GM23338 (cell line): ENCODE results near the gene PRSS56. TPM values are rescaled to one million over a fixed set of nuclear protein-coding genes. Genes with fewer than 3 reads are reported as not detected.

Experiments used
- ATAC-seq: fragments of 200-7000 bp; cut with Tn5 transposase; 3 replicates; pipeline ENCODE4 v1.9.1; 2020
- DNase-seq: peaks from one replicate; pipeline ENCODE4 v3.0.0-alpha.2; 2015; ENCODE audit warnings: low spot score
- H2AFZ ChIP-seq: fragments of 200-600 bp; sonication (generic); 2 replicates; pipeline ENCODE4 v1.8.0; 2016; ENCODE audit warnings: antibody characterized with exemption, mild to moderate bottlenecking, moderate library complexity
- H3F3A ChIP-seq: fragments of 200-600 bp; sonication (generic); replicated peaks from 2 replicates; pipeline ENCODE4 v1.8.0; 2017; ENCODE audit warnings: antibody characterized with exemption, mixed run types, low read depth
- H3K27ac ChIP-seq: fragments of 200-600 bp; sonication (generic); 2 replicates; pipeline ENCODE4 v1.6.1; 2016; ENCODE audit warnings: low read depth
- H3K27me3 ChIP-seq: fragments of 200-600 bp; sonication (generic); 2 replicates; pipeline ENCODE4 v1.8.0; 2016; ENCODE audit warnings: mild to moderate bottlenecking, mixed run types, moderate library complexity; ENCODE audit not compliant: insufficient read depth
- H3K36me3 ChIP-seq: fragments of 200-600 bp; sonication (generic); 2 replicates; pipeline ENCODE4 v1.8.0; 2016; ENCODE audit warnings: mild to moderate bottlenecking; ENCODE audit not compliant: insufficient read depth
- H3K4me1 ChIP-seq: fragments of 200-600 bp; sonication (generic); 2 replicates; pipeline ENCODE4 v1.8.0; 2016; ENCODE audit warnings: mild to moderate bottlenecking, moderate library complexity; ENCODE audit not compliant: insufficient read depth
- H3K4me2 ChIP-seq: fragments of 200-600 bp; sonication (generic); 2 replicates; pipeline ENCODE4 v1.7.1; 2017; ENCODE audit warnings: mixed run types
- H3K4me3 ChIP-seq: fragments of 200-600 bp; sonication (generic); 2 replicates; pipeline ENCODE4 v1.6.1; 2016; ENCODE audit warnings: mixed run types
- H3K79me2 ChIP-seq: fragments of 200-600 bp; sonication (generic); replicated peaks from 2 replicates; pipeline ENCODE4 v1.8.0; 2017; ENCODE audit warnings: mild to moderate bottlenecking; ENCODE audit not compliant: insufficient read depth
- H3K9me2 ChIP-seq: fragments of 200-600 bp; sonication (generic); 2 replicates; pipeline ENCODE4 v1.8.0; 2017; ENCODE audit not compliant: insufficient read depth
- H4K20me1 ChIP-seq: fragments of 200-600 bp; sonication (generic); replicated peaks from 2 replicates; pipeline ENCODE4 v1.8.0; 2017; ENCODE audit warnings: mild to moderate bottlenecking; ENCODE audit not compliant: insufficient read depth
- H3K27ac Mint-ChIP-seq: 2 replicates; pipeline ENCODE4 v1.8.0; 2020; ENCODE audit warnings: inconsistent platforms, mild to moderate bottlenecking, moderate library complexity, mixed read lengths
- H3K27me3 Mint-ChIP-seq: 3 replicates; pipeline ENCODE4 v1.8.0; 2022; ENCODE audit warnings: low read depth, mild to moderate bottlenecking, moderate library complexity, mixed read lengths, inconsistent platforms; ENCODE audit not compliant: insufficient read depth, poor library complexity
- H3K36me3 Mint-ChIP-seq: 3 replicates; pipeline ENCODE4 v1.8.0; 2021; ENCODE audit warnings: low read depth, mild to moderate bottlenecking, inconsistent platforms, moderate library complexity, mixed read lengths
- H3K4me1 Mint-ChIP-seq: 3 replicates; pipeline ENCODE4 v1.8.0; 2020; ENCODE audit warnings: mild to moderate bottlenecking, inconsistent platforms, mixed read lengths
- H3K4me3 Mint-ChIP-seq: 3 replicates; pipeline ENCODE4 v1.8.0; 2021; ENCODE audit warnings: moderate library complexity, mild to moderate bottlenecking, inconsistent platforms, mixed read lengths
- H3K9me3 Mint-ChIP-seq: 3 replicates; pipeline ENCODE4 v1.8.0; 2020; ENCODE audit warnings: moderate library complexity, mild to moderate bottlenecking, inconsistent platforms, mixed read lengths
- CREB1 ChIP-seq: fragments of 250-450 bp; sonication (Bioruptor Pico); IDR thresholded peaks from 2 replicates; pipeline ENCODE4 v1.5.0; 2020; ENCODE audit warnings: low read depth, mild to moderate bottlenecking, moderate library complexity
- CTCF ChIP-seq, 2 experiments: fragments of 200-600 bp in 1 of 2; sonication (generic) in 1 of 2; conservative IDR thresholded peaks; 2 replicates each; pipeline versions ENCODE4 v1.5.1 to v1.6.1; 2016 to 2017; ENCODE audit warnings: antibody characterized with exemption in 2 of 2, low read depth in 2 of 2, mild to moderate bottlenecking in 2 of 2, moderate library complexity in 1 of 2
- ETS1 ChIP-seq: IDR thresholded peaks from 2 replicates; pipeline ENCODE4 v1.6.1; 2016; ENCODE audit warnings: antibody characterized with exemption
- EZH2 ChIP-seq: fragments of 200-600 bp; sonication (generic); IDR thresholded peaks from one replicate; pipeline ENCODE4 v1.8.0; 2017; ENCODE audit warnings: antibody characterized with exemption, mild to moderate bottlenecking, low read depth; ENCODE audit not compliant: unreplicated experiment
- EZH2phosphoT487 ChIP-seq: fragments of 200-600 bp; sonication (generic); IDR thresholded peaks from one replicate; pipeline ENCODE4 v1.8.1; 2018; ENCODE audit warnings: antibody characterized with exemption; ENCODE audit not compliant: unreplicated experiment
- JUNB ChIP-seq: IDR thresholded peaks from one replicate; pipeline ENCODE4 v1.6.1; 2016; ENCODE audit warnings: antibody characterized with exemption; ENCODE audit not compliant: unreplicated experiment
- NANOG ChIP-seq: IDR thresholded peaks from 2 replicates; pipeline ENCODE4 v1.6.1; 2016; ENCODE audit warnings: antibody characterized with exemption, borderline replicate concordance
- POLR2AphosphoS5 ChIP-seq: IDR thresholded peaks from 2 replicates; pipeline ENCODE4 v1.6.1; 2016; ENCODE audit warnings: antibody characterized with exemption, low read depth
- REST ChIP-seq: IDR thresholded peaks from one replicate; pipeline ENCODE4 v1.6.1; 2018; ENCODE audit warnings: antibody characterized with exemption; ENCODE audit not compliant: unreplicated experiment
- STAT1 ChIP-seq: IDR thresholded peaks from one replicate; pipeline ENCODE4 v1.6.1; 2016; ENCODE audit warnings: antibody characterized with exemption; ENCODE audit not compliant: unreplicated experiment
- ZNF114 ChIP-seq: fragments of 250-450 bp; sonication (Bioruptor Pico); IDR thresholded peaks from 2 replicates; pipeline ENCODE4 v1.5.0; 2020; ENCODE audit warnings: mild to moderate bottlenecking, moderate library complexity
- ZNF331 ChIP-seq: fragments of 250-450 bp; sonication (Bioruptor Pico); IDR thresholded peaks from 2 replicates; pipeline ENCODE4 v1.5.0; 2020; ENCODE audit warnings: low read depth, mild to moderate bottlenecking, moderate library complexity
- polyA plus RNA-seq: library from polyadenylated mRNA; unstranded; fragments of >200 nt; fragmentation: Nextera tagmentation; extraction: Ambion mirVana; gene quantifications from 2 replicates; pipeline ENCODE4 v1.2.1, GENCODE V29; 2016
- total RNA-seq: library from RNA; depleted of rRNA; stranded (reverse); fragments of >200 nt; shearing (Covaris generic); gene quantifications from 2 replicates; pipeline ENCODE4 v1.2.3, GENCODE V29; 2014

The PRSS56 gene
- total and polyA plus RNA-seq, 2 experiments from 2014 or later, result 0.27 to 0.31 TPM

- TF ChIP-seq ETS1, result no peak
- TF ChIP-seq CREB1, result no peak
- TF ChIP-seq REST, result no peak
- no peak for TF ChIP-seq EZH2
- TF ChIP-seq STAT1, result no peak
Observed at GRCh38 chr2:232504438-232504837, 15.8 kb upstream of the PRSS56 start (continued).

- Mint-ChIP-seq H3K27me3 (peaks cover 63% of the 10 kb centered on the region), H3K36me3 (no peaks in the 10 kb centered on the region), H3K4me3 (peak overlapping the region; percentile 34; the same call in 1 of the 3 replicates), H3K27ac (no peak overlapping the region), H3K9me3 (no peaks in the 10 kb centered on the region), H3K4me1 (peaks cover 30% of the 10 kb centered on the region)
- Histone ChIP-seq H3K4me1 (peaks cover 21% of the 10 kb centered on the region; the same call in 1 of the 2 replicates), H3K4me2 (peak overlapping the region; percentile 51; the same call in 1 of the 2 replicates), H2AFZ (0 out of 2 replicates have a peak overlapping the region, but pooled peaks have one; percentile 52), H3K36me3 (no peaks in the 10 kb centered on the region), H3K9me2 (no peaks in the 10 kb centered on the region), H3K27me3 (peaks cover 46% of the 10 kb centered on the region), H3F3A (no peaks in the 10 kb centered on the region; the same call in 1 of the 2 replicates), H3K79me2 (no peaks in the 10 kb centered on the region), H4K20me1 (no peaks in the 10 kb centered on the region), H3K4me3 (peak overlapping the region; percentile 20; the same call in 1 of the 2 replicates), H3K27ac (no peak overlapping the region)
- ATAC-seq (peak; percentile 4; the same call in 2 of the 3 replicates), DNase-seq (no peak)
- TF ChIP-seq ZNF331 (no peak), CREB1 (no peak), ETS1 (no peak), ZNF114 (no peak), CTCF (conservative IDR thresholded peaks at IDR 0.05; ENCODE audit: low read depth in 2 of 2) (no peak), NANOG (no peak), EZH2 (no peak), JUNB (no peak), POLR2AphosphoS5 (no peak), REST (no peak), EZH2phosphoT487 (no peak)
Observed at GRCh38 chr2:232505856-232506255, 14.3 kb upstream of the PRSS56 start.
